K562 (cell line): ENCODE measurements around the gene ARID3A. TPM values are rescaled to one million over a fixed set of nuclear protein-coding genes. Genes with fewer than 3 reads are reported as not detected.

ENCODE experiments used
- ERF ChIP-seq: fragments of 450-650 bp; formaldehyde crosslinking; IDR thresholded peaks from 2 replicates; pipeline ENCODE4 v1.4.0; 2020; ENCODE audit warnings: mild to moderate bottlenecking, mixed read lengths
- NFXL1 ChIP-seq: fragments of 450-650 bp; formaldehyde crosslinking; IDR thresholded peaks from 2 replicates; pipeline ENCODE4 v1.4.0; 2021; ENCODE audit warnings: mild to moderate bottlenecking
- polyA plus RNA-seq, 8 experiments: library from polyadenylated mRNA; depleted of rRNA in 4 of 8; stranded (reverse) in 5 of 8; unstranded in 3 of 8; fragments of >200 nt; fragmentation: Nextera tagmentation in 2 of 8; fragmentation: Illumina TruSeq in 1 of 8; extraction: Ambion mirVana in 2 of 8; extraction: Trizol in 1 of 8; gene quantifications; 2 replicates each; pipeline versions ENCODE4 v1.2.1 to v1.2.3, GENCODE V29; 2011 to 2014; ENCODE audit warnings: inconsistent platforms in 1 of 8, missing spikeins in 1 of 8
- total RNA-seq, 7 experiments: library from RNA; depleted of rRNA in 6 of 7; stranded (reverse); fragments of >200 nt in 6 of 7; fragmentation: Illumina TruSeq in 2 of 7; extraction: Trizol in 2 of 7; gene quantifications; 2 replicates each; pipeline versions ENCODE4 v1.2.1 to v1.2.3, GENCODE V29; 2011 to 2021; ENCODE audit warnings: low replicate concordance in 1 of 7
- TF ChIP-seq, protein P1 (sequence below), 2 experiments: fragments of 450-650 bp; IDR thresholded peaks; 2 replicates each; pipeline ENCODE4 v1.6.1; 2018; ENCODE audit warnings: mild to moderate bottlenecking in 2 of 2, low read depth in 1 of 2; ENCODE audit not compliant: partially characterized antibody in 2 of 2

The ARID3A gene
- total and polyA plus RNA-seq, 9 of the 15 experiments (the other 6 are each of a cell fraction or from before 2014, with no cell fraction given): 1.4 to 118 (median 31.2) TPM

DNA sequence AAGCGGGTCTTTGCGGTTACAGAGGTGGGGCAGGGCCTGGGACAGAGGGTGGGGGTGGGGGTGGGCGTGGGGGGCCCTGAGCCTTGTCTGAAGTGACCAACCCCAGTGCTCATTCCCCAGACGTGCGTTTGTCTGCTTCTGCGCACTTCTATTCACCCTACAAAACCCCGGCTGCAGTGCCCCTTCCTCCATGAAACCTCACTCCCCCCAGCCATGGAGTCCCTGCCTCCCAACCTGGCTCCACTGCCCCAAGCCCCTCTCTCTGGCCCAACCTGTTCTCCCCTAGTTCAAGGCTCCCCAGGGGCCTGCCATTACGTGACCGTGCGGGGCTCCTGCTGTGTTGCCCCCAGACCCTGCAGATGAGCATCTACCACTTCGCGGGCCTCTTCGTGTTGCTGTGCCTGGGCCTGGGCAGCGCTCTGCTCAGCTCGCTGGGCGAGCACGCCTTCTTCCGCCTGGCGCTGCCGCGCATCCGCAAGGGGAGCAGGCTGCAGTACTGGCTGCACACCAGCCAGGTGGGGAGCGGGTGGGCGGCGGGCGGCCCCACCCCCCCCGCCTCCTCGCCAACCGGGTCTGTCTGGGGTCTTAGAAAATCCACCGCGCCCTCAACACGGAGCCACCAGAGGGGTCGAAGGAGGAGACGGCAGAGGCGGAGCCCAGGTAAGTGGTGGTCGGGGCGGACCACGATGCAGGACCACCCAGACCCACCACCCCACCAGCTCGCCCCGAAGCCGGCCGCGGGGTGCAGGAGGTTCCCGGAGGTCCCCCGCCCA, 82.6 kb downstream of the ARID3A start (continued):
- TF ChIP-seq, protein P1, sequence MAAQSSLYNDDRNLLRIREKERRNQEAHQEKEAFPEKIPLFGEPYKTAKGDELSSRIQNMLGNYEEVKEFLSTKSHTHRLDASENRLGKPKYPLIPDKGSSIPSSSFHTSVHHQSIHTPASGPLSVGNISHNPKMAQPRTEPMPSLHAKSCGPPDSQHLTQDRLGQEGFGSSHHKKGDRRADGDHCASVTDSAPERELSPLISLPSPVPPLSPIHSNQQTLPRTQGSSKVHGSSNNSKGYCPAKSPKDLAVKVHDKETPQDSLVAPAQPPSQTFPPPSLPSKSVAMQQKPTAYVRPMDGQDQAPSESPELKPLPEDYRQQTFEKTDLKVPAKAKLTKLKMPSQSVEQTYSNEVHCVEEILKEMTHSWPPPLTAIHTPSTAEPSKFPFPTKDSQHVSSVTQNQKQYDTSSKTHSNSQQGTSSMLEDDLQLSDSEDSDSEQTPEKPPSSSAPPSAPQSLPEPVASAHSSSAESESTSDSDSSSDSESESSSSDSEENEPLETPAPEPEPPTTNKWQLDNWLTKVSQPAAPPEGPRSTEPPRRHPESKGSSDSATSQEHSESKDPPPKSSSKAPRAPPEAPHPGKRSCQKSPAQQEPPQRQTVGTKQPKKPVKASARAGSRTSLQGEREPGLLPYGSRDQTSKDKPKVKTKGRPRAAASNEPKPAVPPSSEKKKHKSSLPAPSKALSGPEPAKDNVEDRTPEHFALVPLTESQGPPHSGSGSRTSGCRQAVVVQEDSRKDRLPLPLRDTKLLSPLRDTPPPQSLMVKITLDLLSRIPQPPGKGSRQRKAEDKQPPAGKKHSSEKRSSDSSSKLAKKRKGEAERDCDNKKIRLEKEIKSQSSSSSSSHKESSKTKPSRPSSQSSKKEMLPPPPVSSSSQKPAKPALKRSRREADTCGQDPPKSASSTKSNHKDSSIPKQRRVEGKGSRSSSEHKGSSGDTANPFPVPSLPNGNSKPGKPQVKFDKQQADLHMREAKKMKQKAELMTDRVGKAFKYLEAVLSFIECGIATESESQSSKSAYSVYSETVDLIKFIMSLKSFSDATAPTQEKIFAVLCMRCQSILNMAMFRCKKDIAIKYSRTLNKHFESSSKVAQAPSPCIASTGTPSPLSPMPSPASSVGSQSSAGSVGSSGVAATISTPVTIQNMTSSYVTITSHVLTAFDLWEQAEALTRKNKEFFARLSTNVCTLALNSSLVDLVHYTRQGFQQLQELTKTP (IDR thresholded peaks at IDR 0.05; ENCODE audit: low read depth in 1 of 2, partially characterized antibody in 2 of 2): no peak
- TF ChIP-seq NFXL1 (no peak), ERF (CRISPR knock-in tag) (no peak)
